Activated T-helper 2 cell treated with anti-CD3 and anti-CD28 coated beads, Interferon-gamma antibody, Interleukin-2, Interleukin-4, amounts not matched to agents 10 μg/mL and 5 μg/mL and 100 μg/mL, durations not matched to agents 14 hours and 24 hours and 36 hours (primary cell): ENCODE measurements around the gene OASL. TPM values are rescaled to one million over a fixed set of nuclear protein-coding genes. Genes with fewer than 3 reads are reported as not detected.

Experiments used
- DNase-seq: peaks from one replicate; pipeline ENCODE4 v3.0.0; 2021; ENCODE audit warnings: low spot score
- H3K27ac Mint-ChIP-seq: one replicate; pipeline ENCODE4 v1.8.0; 2021; ENCODE audit warnings: mixed read lengths
- H3K27me3 Mint-ChIP-seq: one replicate; pipeline ENCODE4 v1.8.0; 2021; ENCODE audit warnings: low read depth, mixed read lengths
- H3K36me3 Mint-ChIP-seq: one replicate; pipeline ENCODE4 v1.8.0; 2021; ENCODE audit warnings: low read depth, mixed read lengths
- H3K4me1 Mint-ChIP-seq: one replicate; pipeline ENCODE4 v1.8.0; 2021; ENCODE audit warnings: low read depth, mixed read lengths
- H3K4me3 Mint-ChIP-seq: one replicate; pipeline ENCODE4 v1.8.0; 2021; ENCODE audit warnings: low read depth, mild to moderate bottlenecking, moderate library complexity, mixed read lengths
- H3K9me3 Mint-ChIP-seq: one replicate; pipeline ENCODE4 v1.8.0; 2021; ENCODE audit warnings: mixed read lengths
- intact Hi-C: fragments of 100-400 bp; cut with micrococcal nuclease; formaldehyde crosslinking; loops from one replicate; pipeline ENCODE4 v1.15.1; 2023
- total RNA-seq: library from RNA; stranded (reverse); gene quantifications from 2 replicates; pipeline ENCODE4 v1.2.3, GENCODE V29; 2022

The OASL gene
- total RNA-seq, 1 donor from 2014 or later, result 1.9 TPM

DNA sequence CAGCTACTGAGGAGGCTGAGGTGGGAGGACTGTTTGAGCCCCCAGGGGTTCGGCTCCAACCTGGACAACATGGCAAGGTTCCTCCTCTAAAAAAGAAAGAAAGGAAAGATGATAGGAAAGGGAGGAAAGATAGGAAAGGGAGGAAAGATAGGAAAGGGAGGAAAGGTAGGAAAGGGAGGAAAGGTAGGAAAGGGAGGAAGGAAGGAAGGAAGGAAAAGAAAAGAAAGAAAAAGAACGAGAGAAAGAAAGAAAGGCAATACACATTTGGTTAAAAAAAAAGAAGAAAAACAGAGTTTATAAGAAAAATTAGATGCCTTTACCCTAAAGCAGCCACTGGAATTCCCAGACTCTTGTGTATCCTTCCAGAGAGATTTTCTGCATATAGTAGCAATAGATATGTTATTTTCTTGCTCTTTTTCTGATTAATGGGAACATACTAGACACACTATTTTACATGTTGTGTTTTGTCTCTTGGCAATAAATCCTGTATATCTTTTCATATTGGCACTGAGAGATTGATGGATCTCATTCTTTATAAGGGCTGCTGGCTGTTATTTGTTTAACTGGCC is 48.5 kb downstream of the OASL start:
- Mint-ChIP-seq H3K9me3 (no peaks in the 10 kb centered on the region), H3K4me3 (no peak overlapping the region), H3K4me1 (no peaks in the 10 kb centered on the region), H3K36me3 (no peaks in the 10 kb centered on the region), H3K27ac (no peak overlapping the region), H3K27me3 (peaks cover 18% of the 10 kb centered on the region)
- no peak for DNase-seq
- intact Hi-C loops, result no loop called here

GRCh38 chr12:120989687-120990086 is 49.4 kb downstream of the OASL start:
- peaks cover 11% of the 10 kb centered on the region for H3K27me3 Mint-ChIP-seq
- no peak overlapping the region for H3K4me3 Mint-ChIP-seq
- no peaks in the 10 kb centered on the region for H3K4me1 Mint-ChIP-seq
- DNase-seq, result no peak
- H3K36me3 Mint-ChIP-seq, result no peaks in the 10 kb centered on the region
- H3K27ac Mint-ChIP-seq, result no peak overlapping the region
- intact Hi-C loops, result no loop called here
- H3K9me3 Mint-ChIP-seq, result no peaks in the 10 kb centered on the region

GRCh38 chr12:120988658-120989057 is 50.4 kb downstream of the OASL start:
- H3K9me3 Mint-ChIP-seq, result no peaks in the 10 kb centered on the region
- no peaks in the 10 kb centered on the region for H3K36me3 Mint-ChIP-seq
- DNase-seq, result no peak
- H3K4me3 Mint-ChIP-seq, result no peak overlapping the region
- no peaks in the 10 kb centered on the region for H3K4me1 Mint-ChIP-seq
- intact Hi-C loops, result no loop called here
- H3K27ac Mint-ChIP-seq, result no peak overlapping the region
- H3K27me3 Mint-ChIP-seq, result peaks cover 8% of the 10 kb centered on the region

DNA sequence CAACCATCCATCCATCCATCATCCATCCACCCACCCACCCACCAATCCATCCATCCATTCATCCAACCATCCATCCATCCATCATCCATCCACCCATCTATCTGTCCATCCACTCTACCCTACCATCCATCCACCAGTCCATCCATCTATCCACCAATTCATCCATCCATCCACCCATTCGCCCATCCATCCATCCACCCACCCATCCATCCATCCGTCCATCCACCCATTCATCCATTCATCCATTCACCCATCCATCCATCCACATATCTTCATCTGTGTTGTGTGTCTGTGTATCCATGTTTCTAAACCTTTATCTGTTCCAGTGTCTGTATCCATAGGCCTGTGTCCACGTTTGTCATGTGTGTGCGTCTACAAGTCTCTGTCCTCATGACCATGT is 50.8 kb downstream of the OASL start:
- Mint-ChIP-seq H3K27me3 (peaks cover 8% of the 10 kb centered on the region), H3K9me3 (no peaks in the 10 kb centered on the region), H3K4me1 (no peaks in the 10 kb centered on the region), H3K36me3 (no peaks in the 10 kb centered on the region), H3K4me3 (no peak overlapping the region), H3K27ac (no peak overlapping the region)
- DNase-seq, result no peak
- intact Hi-C loops, result no loop called here

DNA sequence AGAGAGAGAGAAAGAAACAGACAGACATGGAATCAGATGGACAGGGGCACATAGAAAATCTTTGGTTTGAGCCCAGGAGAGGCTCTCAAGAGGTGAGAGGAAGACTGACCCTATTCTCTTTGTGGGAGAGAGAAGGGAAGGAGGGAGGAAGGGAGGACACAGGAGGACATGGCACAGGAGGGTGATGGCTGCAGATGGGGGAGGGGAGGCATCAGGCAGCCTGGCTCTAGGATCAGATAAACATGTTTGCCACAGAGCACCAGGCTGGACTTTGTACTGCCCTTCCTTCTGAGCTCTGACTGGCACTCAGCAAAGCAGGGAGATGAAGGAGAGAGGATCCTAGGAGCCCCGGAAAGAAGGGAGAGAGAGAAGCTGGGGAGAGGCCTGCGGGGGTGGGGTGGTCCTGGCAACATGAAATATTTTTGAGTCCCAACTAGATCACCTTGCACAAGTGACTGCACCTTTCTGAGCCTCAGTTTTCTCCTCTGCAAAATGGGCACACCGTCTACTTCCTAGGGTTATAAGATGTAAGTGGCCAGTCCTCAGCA is 54.6 kb downstream of the OASL start:
- intact Hi-C loops, result no loop called here
- Mint-ChIP-seq H3K27me3 (no peaks in the 10 kb centered on the region), H3K4me3 (no peak overlapping the region), H3K27ac (no peak overlapping the region), H3K36me3 (no peaks in the 10 kb centered on the region), H3K9me3 (no peaks in the 10 kb centered on the region), H3K4me1 (no peaks in the 10 kb centered on the region)
- no peak for DNase-seq

DNA sequence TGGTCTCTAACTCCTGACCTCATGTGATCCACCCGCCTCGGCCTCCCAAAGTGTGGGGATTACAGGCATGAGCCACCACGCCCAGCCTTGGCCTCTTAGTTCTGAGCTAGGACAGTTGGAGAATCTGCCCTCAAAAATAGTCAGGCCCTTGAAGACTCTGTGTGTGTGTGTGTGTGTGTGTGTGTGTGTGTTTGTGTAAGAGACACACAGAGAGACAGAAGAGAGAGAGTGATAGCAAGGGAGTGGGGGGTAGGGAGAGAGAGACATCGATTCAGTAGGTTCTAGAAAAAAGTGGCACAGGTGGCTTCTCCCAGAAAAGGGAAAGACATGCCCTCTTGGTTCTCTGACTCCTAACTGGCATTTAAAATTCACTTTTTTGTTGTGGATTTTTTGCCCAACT is 55.3 kb downstream of the OASL start:
- no peak overlapping the region for H3K27ac Mint-ChIP-seq
- no peak overlapping the region for H3K4me3 Mint-ChIP-seq
- no peaks in the 10 kb centered on the region for H3K9me3 Mint-ChIP-seq
- H3K27me3 Mint-ChIP-seq, result no peaks in the 10 kb centered on the region
- no peak for DNase-seq
- intact Hi-C loops, result no loop called here
- H3K4me1 Mint-ChIP-seq, result no peaks in the 10 kb centered on the region
- no peaks in the 10 kb centered on the region for H3K36me3 Mint-ChIP-seq

- H3K27ac Mint-ChIP-seq, result no peak overlapping the region
- no peak for DNase-seq
- no peaks in the 10 kb centered on the region for H3K27me3 Mint-ChIP-seq
- H3K9me3 Mint-ChIP-seq, result no peaks in the 10 kb centered on the region
- intact Hi-C loops, result no loop called here
- H3K4me1 Mint-ChIP-seq, result no peaks in the 10 kb centered on the region
- no peak overlapping the region for H3K4me3 Mint-ChIP-seq
- no peaks in the 10 kb centered on the region for H3K36me3 Mint-ChIP-seq
Measured at GRCh38 chr12:120982659-120983058, 56.4 kb downstream of the OASL start.

- Mint-ChIP-seq H3K27me3 (no peaks in the 10 kb centered on the region), H3K27ac (no peak overlapping the region), H3K9me3 (no peaks in the 10 kb centered on the region), H3K4me1 (no peaks in the 10 kb centered on the region), H3K4me3 (no peak overlapping the region), H3K36me3 (no peaks in the 10 kb centered on the region)
- DNase-seq, result no peak
- intact Hi-C loops, result no loop called here
Measured at GRCh38 chr12:120981407-120981941, 57.6 kb downstream of the OASL start.

- H3K4me3 Mint-ChIP-seq, result no peak overlapping the region
- H3K27me3 Mint-ChIP-seq, result no peaks in the 10 kb centered on the region
- no peaks in the 10 kb centered on the region for H3K4me1 Mint-ChIP-seq
- H3K36me3 Mint-ChIP-seq, result no peaks in the 10 kb centered on the region
- no peak overlapping the region for H3K27ac Mint-ChIP-seq
- intact Hi-C loops, result no loop called here
- no peak for DNase-seq
- no peaks in the 10 kb centered on the region for H3K9me3 Mint-ChIP-seq
Measured at GRCh38 chr12:120980800-120981368, 58.2 kb downstream of the OASL start.

GRCh38 chr12:120979862-120980696 is 59.0 kb downstream of the OASL start:
- Mint-ChIP-seq H3K36me3 (no peaks in the 10 kb centered on the region), H3K27me3 (no peaks in the 10 kb centered on the region), H3K27ac (no peak overlapping the region), H3K4me3 (no peak overlapping the region), H3K9me3 (no peaks in the 10 kb centered on the region), H3K4me1 (no peaks in the 10 kb centered on the region)
- DNase-seq, result no peak
- intact Hi-C loops, result loop anchor here (10.0 kb wide), 1 partner anchor 255 kb away; the partner anchor contains the start of gene ACADS

DNA sequence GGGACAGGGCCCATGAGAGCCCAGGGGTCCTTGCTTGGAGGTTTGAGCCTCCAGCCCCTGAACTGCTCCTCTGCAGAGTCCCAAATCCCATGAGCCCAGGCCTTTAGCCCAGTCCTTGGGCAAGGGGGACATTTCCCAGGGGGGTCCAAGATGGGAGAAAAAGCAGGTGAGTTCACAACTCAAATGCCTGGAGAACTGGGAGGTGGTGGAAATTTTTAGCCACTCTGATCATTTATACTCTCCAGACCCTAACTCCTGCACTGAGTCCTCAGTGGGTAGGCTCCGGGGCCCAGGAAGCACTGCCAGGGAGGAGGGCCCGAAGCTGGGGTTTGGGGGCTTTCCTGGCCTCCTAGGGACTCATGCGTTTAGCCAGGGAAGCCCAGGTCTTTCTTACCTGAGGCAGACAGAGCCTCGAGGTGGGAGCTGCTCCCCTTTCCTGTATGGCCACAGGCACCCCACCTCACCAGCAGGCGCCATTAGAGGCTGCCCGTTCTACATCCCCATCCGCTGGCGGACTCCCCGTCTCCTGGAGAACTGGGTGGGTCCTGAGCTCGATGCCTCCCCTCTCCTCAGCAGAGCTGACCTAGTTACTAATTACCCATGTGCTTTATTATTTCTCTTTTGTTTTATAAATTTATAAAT is 59.7 kb downstream of the OASL start:
- Mint-ChIP-seq H3K4me1 (no peaks in the 10 kb centered on the region), H3K27me3 (no peaks in the 10 kb centered on the region), H3K36me3 (no peaks in the 10 kb centered on the region), H3K4me3 (no peak overlapping the region), H3K27ac (no peak overlapping the region), H3K9me3 (no peaks in the 10 kb centered on the region)
- intact Hi-C loops, result loop anchor here (10.0 kb wide), 1 partner anchor 255 kb away; the partner anchor contains the start of gene ACADS
- no peak for DNase-seq

DNA sequence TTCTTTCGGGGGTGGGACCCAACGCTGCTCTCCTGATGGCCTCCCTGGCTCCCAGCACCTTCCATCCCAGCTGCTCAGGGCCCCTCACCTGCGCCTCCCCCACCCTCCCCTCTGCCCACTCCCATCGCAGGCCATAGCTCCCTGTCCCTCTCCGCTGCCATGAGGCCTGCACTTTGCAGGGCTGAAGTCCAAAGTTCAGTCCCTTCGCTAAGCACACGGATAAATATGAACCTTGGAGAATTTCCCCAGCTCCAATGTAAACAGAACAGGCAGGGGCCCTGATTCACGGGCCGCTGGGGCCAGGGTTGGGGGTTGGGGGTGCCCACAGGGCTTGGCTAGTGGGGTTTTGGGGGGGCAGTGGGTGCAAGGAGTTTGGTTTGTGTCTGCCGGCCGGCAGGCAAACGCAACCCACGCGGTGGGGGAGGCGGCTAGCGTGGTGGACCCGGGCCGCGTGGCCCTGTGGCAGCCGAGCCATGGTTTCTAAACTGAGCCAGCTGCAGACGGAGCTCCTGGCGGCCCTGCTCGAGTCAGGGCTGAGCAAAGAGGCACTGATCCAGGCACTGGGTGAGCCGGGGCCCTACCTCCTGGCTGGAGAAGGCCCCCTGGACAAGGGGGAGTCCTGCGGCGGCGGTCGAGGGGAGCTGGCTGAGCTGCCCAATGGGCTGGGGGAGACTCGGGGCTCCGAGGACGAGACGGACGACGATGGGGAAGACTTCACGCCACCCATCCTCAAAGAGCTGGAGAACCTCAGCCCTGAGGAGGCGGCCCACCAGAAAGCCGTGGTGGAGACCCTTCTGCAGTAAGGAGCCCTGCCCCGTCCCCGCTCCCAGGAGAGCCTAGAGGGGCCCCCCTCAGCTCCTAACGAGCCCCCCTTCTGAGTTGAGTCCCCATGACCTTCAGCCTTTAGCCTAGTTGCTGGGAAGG is 60.5 kb downstream of the OASL start, which contains the start of gene HNF1A:
TSS of gene HNF1A (plus strand) at position 248 of the 924 bp plus-strand sequence. CDS start at position 474, 226 bp downstream.
- Mint-ChIP-seq H3K4me1 (no peaks in the 10 kb centered on the region), H3K27me3 (no peaks in the 10 kb centered on the region), H3K27ac (no peak within 1 kb of the TSS), H3K36me3 (no peaks in the 10 kb centered on the region), H3K4me3 (no peak within 1 kb of the TSS), H3K9me3 (no peaks in the 10 kb centered on the region)
- intact Hi-C loops, result loop anchor here (10.0 kb wide), 1 partner anchor 254 kb away; the partner anchor contains the start of gene ACADS
- no peak for DNase-seq
